Left ventricle myocardium inferior (tissue), 1 donor: ENCODE measurements around the gene EVA1A. TPM values are rescaled to one million over a fixed set of nuclear protein-coding genes. Genes with fewer than 3 reads are reported as not detected.

Experiments
- DNase-seq: peaks from one replicate; pipeline ENCODE4 v3.0.0-alpha.2; 2020
- H3K27ac ChIP-seq: fragments of 200-600 bp; replicated peaks from 2 replicates; pipeline ENCODE4 v1.8.0; 2021
- H3K27me3 ChIP-seq: fragments of 200-600 bp; 2 replicates; pipeline ENCODE4 v1.8.0; 2021; ENCODE audit warnings: low read depth
- H3K36me3 ChIP-seq: fragments of 200-600 bp; 2 replicates; pipeline ENCODE4 v1.8.0; 2021
- H3K4me1 ChIP-seq: fragments of 200-600 bp; 2 replicates; pipeline ENCODE4 v1.8.0; 2021
- H3K4me3 ChIP-seq: fragments of 200-600 bp; 2 replicates; pipeline ENCODE4 v1.8.0; 2021; ENCODE audit warnings: mild to moderate bottlenecking, moderate library complexity
- H3K9me3 ChIP-seq: fragments of 200-600 bp; replicated peaks from 2 replicates; pipeline ENCODE4 v1.8.0; 2021
- intact Hi-C: fragments of 100-400 bp; cut with micrococcal nuclease; formaldehyde crosslinking; loops from one replicate; pipeline ENCODE4 v1.11.0; 2022
- total RNA-seq: library from RNA; stranded (reverse); fragmentation: NEBNext Ultra II Directional; extraction: Animal tissue kit (Norgen Biotek cat#: 25700); gene quantifications from one replicate; pipeline ENCODE4 v1.2.1, GENCODE V29; 2021
- TF ChIP-seq, protein P1 (sequence below): fragments of 200-600 bp; IDR thresholded peaks from 2 replicates; pipeline ENCODE4 v1.8.0; 2021; ENCODE audit warnings: antibody characterized with exemption, mild to moderate bottlenecking, borderline replicate concordance
- donor health status: DM: no; HTN: yes; CAD: no; lungs with severe emphysema.

The EVA1A gene
- total RNA-seq, 1 donor from 2014 or later: 0.41 TPM

DNA sequence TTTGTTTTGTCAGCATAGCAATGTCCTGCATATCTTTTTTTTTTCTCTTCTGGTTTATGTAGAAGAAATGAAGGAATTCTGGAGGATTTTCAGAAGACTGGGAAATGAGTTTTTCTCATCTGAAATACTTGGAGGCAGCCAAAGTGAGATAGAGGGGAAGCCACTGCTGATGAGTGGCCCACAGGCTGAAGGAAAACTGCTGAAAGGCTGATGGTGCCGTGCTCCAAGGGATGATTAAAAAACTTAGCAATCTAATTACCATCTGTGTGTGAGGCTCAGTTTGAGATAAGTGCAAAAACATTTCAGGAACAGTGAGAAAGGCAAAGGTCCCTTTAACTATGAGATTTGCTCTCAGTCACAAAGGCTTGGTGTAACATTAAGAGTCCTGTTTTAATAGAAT is 98.5 kb downstream of the EVA1A start:
- H3K9me3 ChIP-seq: no peaks in the 10 kb centered on the region
- TF ChIP-seq, protein P1, sequence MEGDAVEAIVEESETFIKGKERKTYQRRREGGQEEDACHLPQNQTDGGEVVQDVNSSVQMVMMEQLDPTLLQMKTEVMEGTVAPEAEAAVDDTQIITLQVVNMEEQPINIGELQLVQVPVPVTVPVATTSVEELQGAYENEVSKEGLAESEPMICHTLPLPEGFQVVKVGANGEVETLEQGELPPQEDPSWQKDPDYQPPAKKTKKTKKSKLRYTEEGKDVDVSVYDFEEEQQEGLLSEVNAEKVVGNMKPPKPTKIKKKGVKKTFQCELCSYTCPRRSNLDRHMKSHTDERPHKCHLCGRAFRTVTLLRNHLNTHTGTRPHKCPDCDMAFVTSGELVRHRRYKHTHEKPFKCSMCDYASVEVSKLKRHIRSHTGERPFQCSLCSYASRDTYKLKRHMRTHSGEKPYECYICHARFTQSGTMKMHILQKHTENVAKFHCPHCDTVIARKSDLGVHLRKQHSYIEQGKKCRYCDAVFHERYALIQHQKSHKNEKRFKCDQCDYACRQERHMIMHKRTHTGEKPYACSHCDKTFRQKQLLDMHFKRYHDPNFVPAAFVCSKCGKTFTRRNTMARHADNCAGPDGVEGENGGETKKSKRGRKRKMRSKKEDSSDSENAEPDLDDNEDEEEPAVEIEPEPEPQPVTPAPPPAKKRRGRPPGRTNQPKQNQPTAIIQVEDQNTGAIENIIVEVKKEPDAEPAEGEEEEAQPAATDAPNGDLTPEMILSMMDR: no peak
- intact Hi-C loops: no loop called here

DNA sequence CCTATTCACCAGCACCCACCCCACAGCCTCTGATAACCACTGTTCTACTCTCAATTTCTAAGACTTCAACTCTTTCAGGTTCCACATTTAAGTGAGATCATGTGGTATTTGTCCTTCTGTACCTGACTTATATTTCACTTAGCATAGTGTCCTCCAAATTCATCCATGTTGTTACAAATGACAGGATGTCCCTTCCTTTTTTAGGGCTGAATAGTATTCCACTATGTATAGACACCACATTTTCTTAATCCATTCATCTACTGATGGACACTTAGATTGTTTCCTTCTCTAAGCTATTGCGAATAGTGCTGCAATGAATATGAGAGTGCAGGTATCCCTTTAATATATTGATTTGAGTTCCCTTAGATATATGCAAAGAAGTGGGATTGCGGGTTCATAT is 100.1 kb downstream of the EVA1A start:
- TF ChIP-seq, protein P1: no peak
- H3K4me1 ChIP-seq: no peaks in the 10 kb centered on the region
- intact Hi-C loops: no loop called here

More for the DNA sequence above, 98.5 kb downstream of the EVA1A start:
- H3K36me3 ChIP-seq: no peaks in the 10 kb centered on the region
- H3K27ac ChIP-seq: no peak overlapping the region
- H3K4me3 ChIP-seq: no peak overlapping the region
- peaks cover 36% of the 10 kb centered on the region for H3K27me3 ChIP-seq
- no peak for DNase-seq
- H3K4me1 ChIP-seq: no peaks in the 10 kb centered on the region

GRCh38 chr2:75459565-75460310 is 101.0 kb downstream of the EVA1A start:
- Histone ChIP-seq H3K4me3 (no peak overlapping the region), H3K27me3 (peaks cover 39% of the 10 kb centered on the region), H3K4me1 (no peaks in the 10 kb centered on the region), H3K27ac (no peak overlapping the region), H3K36me3 (no peaks in the 10 kb centered on the region), H3K9me3 (no peaks in the 10 kb centered on the region)
- no peak for DNase-seq
- intact Hi-C loops: no loop called here
- TF ChIP-seq, protein P1: no peak

More for the DNA sequence above, 100.1 kb downstream of the EVA1A start:
- no peak overlapping the region for H3K27ac ChIP-seq
- peaks cover 39% of the 10 kb centered on the region for H3K27me3 ChIP-seq
- no peaks in the 10 kb centered on the region for H3K9me3 ChIP-seq
- no peak overlapping the region for H3K4me3 ChIP-seq
- DNase-seq: no peak
- H3K36me3 ChIP-seq: no peaks in the 10 kb centered on the region

DNA sequence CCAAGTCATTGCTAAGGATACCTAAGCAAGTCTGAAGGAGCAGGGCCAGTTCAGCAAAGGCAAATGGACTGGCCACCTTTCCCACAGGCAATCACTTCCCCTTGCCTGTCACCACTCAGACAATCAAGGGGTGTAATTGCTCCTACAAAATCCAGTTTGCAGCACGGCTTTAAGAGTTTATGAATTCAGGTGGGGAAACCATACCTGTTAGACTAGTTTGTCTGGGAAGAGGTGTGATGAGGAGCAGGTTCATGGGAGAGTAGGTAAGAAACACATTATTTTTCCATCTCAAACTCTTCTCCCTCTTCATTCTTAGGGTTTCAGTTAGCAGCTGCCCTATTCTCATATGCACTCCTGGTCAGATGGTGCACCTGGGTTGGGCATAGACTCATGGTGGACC is 102.5 kb downstream of the EVA1A start:
- no peaks in the 10 kb centered on the region for H3K4me1 ChIP-seq
- H3K4me3 ChIP-seq: no peak overlapping the region
- no peaks in the 10 kb centered on the region for H3K9me3 ChIP-seq
- TF ChIP-seq, protein P1: no peak
- H3K27ac ChIP-seq: no peak overlapping the region
- H3K27me3 ChIP-seq: peaks cover 26% of the 10 kb centered on the region
- intact Hi-C loops: no loop called here
- no peaks in the 10 kb centered on the region for H3K36me3 ChIP-seq
- DNase-seq: no peak

DNA sequence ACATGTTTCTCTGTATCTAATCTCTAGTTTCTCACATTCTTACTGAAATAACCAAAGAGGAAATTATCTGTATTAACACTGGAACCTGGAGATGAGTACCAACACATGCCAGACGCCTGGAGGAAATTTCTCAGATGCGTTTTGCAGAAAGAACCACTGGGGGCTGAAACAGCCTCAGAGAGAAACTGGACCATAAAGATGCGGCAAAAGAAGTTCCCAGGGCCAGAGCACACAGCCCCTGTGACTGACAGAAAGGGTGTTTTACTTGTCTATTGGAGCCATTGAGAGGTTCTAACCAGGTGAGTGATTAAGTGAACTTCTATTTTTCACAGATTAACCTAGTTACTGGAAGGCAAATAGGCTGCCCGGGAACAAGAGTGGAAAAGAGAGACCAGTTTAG is 103.9 kb downstream of the EVA1A start:
- Histone ChIP-seq H3K9me3 (no peaks in the 10 kb centered on the region), H3K36me3 (no peaks in the 10 kb centered on the region), H3K4me3 (no peak overlapping the region), H3K27ac (no peak overlapping the region), H3K4me1 (no peaks in the 10 kb centered on the region), H3K27me3 (peaks cover 21% of the 10 kb centered on the region)
- TF ChIP-seq, protein P1: no peak
- DNase-seq: no peak
- intact Hi-C loops: no loop called here
